Mammary epithelial cell (primary cell): ENCODE results near the gene LRRC14B.

Experiments
- CTCF ChIP-seq, 2 donors: IDR thresholded peaks in 1 of 2; conservative IDR thresholded peaks in 1 of 2; 2 replicates each; pipeline ENCODE4 v1.5.1; 2011 to 2012; ENCODE audit warnings: inconsistent platforms in 2 of 2, low read length in 2 of 2, mild to moderate bottlenecking in 2 of 2, control low read depth in 1 of 2, low read depth in 1 of 2; ENCODE audit not compliant: insufficient read depth in 1 of 2; ENCODE audit errors: extremely low read depth in 1 of 2
- EZH2 ChIP-seq: IDR thresholded peaks from 2 replicates; pipeline ENCODE4 v1.6.1; 2012; ENCODE audit warnings: low read length, inconsistent platforms, borderline replicate concordance

- TF ChIP-seq CTCF (conservative IDR thresholded peaks at IDR 0.05 in 1 of 2, IDR thresholded peaks at IDR 0.05 in 1 of 2; ENCODE audit: extremely low read depth in 1 of 2, insufficient read depth in 1 of 2, low read depth in 1 of 2, low read length in 2 of 2) (no peak), EZH2 (no peak)
Observed at GRCh38 chr5:163841-164240, 27.5 kb upstream of the LRRC14B start.
